Limb (tissue), 2 donors: ENCODE data around the gene PSMA2.

Experiments used
- DNase-seq, 2 donors: peaks; one replicate each; pipeline ENCODE4 v3.0.0-alpha.2; 2016; ENCODE audit errors: extremely low spot score in 2 of 2

The PSMA2 gene

DNA sequence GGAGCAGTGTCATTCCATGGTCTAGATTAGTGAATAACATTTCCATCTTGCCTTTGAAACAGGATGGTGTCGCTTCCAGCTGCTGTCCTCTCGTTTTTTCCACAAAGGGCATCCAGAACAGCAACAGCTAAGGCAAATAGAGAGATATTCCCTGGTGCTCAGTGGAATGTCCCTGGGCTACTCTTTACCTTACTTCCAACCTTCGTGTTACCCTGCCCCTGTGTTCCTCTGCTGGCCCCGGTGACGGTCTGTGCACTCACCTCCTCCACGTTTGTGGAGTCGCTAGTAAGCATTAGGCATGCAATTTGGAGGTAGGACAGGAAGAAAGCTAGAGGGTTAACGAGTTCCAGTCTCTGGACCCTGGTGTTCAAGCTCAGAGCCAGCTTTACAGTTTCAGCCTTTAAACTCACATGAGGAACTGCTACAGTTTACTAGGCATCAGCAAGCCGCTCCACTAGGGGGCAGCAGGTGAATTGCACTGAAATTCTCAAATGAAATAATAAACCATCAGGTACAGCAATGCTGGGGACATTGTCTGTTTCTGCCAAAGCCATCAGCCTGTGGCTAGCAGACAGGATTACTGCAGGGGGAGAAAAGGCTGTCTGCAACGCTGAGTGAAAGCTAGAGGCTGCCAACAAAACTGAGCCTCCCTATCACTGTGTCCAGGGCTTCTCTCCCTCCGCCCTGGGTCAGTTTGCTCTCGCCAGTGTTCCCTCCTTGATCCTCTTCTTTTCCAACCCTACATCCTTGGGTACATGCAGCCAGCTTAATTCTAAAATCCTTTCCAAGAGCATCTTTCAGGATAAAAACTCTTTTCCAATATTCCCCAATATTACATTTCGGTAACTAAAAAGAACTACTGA lies 9.2 kb upstream of the PSMA2 start:
- peak; percentile 75 to 90 for DNase-seq

DNA sequence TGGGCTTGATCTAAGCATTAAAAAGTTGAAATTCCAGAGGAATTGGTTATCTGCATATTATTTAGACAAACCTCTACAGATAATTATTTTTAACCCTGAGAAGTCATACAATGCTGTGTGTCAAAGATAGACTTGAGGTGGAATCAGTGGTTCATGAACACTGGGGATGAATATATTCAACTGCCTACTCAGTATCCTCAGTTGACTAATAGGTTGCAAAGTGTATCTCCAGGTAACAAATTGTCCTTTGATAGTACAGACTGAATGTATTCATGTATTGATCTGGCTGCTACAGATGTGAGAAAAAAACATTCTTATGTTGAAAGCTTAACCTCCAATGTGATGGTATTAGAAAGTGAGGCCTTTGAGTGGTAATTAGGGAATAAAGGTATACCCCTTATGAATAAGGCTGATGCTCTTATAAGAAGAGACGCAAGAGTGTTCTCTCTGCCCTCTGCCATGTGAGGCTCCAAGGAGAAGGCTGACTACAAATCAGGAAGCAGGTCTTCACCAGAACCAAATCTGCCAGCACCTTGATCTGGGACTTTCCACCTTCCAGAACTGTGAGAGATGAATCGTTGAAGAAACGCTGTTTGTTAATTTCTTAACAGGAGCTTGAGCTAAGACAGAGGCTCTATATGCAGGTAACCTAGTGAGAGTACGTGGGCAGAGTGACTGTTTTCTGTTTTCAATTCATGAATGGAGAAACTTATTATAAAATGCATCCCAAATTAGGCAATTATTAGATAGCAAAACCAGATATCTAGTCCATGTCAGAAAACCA lies 7.7 kb upstream of the PSMA2 start:
- no peak for DNase-seq

DNA sequence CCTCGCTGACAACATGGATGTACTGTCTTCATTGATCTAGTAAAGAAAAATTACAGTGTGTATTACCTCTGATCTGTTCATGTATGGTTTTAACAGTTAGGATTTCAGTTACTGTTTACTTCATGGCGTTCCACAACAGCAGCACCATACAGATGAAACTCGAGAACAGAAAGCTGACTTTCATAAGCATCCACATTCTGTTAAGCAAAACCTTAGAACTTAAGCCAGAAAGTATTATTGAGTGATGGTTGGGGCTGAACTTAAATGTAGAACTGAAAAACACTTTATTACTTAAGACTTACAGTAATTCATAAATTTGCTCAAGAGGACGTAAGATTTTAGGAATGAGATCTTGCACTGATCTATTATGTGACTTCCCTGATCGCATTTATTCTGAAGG lies 3.9 kb upstream of the PSMA2 start:
- DNase-seq, result no peak

DNA sequence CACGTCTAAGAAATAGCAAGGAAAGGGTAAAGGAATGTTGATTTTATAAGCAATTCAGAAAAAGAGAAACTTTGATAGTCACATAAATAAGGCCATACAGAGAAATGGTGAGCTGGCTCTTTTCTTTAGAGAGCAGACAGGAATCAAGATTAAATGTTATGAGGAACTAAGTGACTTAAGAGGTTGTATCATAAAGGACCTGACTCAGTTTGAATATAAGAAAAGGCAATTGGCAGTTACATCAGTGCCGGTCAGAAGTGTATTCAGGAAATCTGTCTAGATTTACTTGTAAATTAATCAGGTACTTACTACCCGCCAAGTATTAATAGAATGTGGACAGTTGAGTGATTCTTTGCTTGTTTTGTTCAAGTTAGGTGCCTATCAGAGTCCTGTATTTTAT lies 2.3 kb upstream of the PSMA2 start:
- DNase-seq, result no peak

DNA sequence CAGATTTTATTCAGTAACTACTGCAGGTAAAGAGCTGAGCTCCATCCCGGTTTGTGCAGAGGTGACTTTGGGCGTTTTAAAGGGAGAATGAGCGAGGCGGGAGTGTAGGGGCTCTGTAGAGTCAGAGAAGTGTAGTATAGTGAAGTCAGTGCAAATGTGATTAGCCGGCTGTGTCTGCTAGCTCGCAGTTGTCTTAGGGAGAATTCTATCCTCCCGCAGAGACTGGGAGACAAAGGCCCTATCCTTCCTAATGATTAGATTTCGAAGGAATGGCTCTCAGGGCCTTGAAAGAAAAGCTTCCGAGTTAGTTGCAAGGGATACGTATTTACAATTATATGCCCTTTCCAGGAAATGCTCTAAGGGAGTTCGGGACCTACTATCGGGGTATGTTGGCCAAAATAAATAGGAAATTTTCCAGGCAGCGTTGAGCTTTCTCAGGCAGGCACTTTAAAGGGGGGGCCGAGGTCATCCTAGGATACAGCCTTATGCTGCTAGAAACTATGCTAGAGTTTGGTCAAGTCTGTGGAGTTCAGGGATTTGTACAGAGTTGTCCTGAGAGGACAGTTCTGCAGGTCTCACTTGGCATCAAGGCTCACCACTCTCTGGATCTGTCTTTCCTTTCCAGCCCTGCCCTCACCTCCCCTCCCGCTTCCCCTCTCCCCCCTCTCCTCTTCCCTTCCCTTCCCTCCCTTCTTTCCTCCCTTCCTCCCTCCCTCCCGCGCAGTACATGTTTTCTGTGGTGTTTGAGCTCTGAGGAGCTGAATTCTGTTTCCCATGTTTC lies 1.0 kb upstream of the PSMA2 start:
- peak; percentile 50 to 55 for DNase-seq

DNA sequence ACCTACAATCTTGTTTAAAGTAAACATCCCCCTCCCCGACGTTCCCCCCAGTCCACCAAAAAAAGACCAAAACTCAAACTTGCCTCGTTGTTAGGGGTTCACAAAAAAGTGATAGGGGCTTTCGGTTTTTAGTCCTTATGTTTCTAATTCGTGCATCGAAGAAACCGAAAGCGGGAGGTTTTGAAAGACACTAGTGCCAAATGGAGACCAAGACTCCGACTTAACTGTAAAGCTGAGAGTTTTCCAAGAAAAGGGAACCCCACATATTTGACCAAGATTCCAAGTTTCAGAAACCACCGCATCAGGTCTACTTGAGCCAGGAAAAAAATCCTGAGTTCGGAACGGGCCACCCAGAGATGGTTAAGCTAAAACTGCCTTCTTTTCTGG lies 534 bp downstream of the PSMA2 start:
- no peak for DNase-seq

DNA sequence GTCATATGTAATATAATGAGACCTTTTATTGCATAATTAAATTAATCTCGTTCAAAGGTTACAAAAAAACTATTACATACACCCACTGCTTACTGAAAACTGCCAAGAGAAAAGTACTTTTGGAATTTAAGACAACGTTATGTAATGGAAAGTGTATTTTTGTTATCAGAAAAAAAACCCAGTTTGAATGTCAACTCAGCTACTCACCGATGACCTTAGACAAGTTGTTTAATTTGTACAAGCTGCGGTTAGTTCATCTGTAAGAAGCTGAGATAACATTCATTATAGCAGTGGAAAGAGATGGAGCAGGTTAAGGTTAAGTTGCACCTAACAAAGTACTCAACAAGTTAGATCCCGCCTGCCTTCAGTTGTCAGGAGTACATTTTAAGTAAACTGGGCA lies 1.1 kb downstream of the PSMA2 start:
- no peak for DNase-seq

DNA sequence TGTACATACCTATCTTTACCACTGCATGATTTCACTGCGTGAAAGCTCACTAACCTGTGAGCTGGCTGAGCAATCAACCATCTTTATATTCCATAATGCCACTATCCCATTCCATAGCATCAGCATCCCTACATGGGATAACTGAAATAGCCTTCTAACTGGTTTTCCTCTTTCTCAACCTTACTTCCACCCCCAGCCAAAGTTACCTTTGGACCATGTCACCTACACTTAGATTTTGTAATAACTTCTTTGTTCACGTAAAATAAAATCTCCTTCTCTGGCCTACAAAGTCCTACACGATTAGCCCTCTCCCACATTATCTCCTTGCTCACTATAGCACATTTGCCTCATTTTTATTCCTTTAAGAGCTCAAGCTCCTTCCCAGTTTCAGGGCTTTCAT lies 2.5 kb downstream of the PSMA2 start:
- no peak for DNase-seq

DNA sequence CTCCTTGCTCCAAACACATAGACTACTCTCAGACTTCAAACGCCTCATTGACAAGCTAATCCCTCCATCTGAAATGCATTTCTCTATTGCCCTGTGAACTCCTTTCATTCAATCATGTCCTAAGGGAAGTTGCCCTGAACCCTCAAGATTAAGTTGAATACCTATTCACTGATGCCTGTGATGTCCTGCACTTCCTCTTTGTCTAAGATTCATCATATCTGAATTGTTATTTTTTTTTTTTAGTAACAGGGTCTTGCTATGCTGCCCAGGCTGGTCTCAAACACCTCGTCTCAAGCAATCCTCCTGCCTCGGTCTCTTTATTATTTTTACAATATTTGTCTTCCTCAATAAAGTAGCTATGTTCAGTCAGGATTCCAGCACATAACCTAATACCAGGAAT lies 3.2 kb downstream of the PSMA2 start:
- DNase-seq, result no peak

DNA sequence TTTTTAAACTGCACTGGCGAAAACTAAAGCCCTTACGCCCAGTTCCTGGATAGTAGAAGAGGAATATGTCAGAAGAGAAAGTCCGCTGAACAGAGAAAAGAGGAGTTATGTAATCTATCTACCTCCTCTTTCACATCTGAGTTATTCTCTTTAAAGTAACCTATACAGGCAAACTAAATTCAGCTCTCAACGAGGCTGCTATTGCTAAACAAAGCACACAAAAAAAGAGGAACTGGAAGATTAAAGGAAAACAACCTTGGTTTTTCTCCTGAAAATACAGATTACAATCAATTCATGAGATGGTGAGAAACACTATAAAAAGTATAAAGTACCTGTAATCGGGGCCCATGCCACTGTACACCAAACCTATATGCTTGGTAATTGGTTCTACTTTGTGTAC lies 5.8 kb downstream of the PSMA2 start:
- DNase-seq, result no peak

DNA sequence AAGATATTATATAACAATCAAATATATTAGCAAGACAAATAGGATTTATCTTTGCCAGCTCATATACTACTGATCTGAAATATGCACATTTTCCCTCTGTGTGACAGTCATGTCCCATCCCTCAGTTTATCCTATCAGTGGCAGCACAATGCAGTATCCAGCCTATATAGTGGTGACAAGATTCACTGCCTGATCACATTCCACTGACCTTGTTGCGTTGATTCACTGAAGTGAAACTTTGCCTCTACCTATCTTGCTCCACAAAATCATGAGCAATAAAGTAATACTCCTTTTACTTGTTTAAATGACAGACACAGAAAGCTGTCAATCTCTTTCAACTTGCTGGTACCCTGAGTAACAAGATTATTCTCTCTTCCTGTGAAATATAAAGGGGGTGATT lies 6.3 kb downstream of the PSMA2 start:
- no peak for DNase-seq

DNA sequence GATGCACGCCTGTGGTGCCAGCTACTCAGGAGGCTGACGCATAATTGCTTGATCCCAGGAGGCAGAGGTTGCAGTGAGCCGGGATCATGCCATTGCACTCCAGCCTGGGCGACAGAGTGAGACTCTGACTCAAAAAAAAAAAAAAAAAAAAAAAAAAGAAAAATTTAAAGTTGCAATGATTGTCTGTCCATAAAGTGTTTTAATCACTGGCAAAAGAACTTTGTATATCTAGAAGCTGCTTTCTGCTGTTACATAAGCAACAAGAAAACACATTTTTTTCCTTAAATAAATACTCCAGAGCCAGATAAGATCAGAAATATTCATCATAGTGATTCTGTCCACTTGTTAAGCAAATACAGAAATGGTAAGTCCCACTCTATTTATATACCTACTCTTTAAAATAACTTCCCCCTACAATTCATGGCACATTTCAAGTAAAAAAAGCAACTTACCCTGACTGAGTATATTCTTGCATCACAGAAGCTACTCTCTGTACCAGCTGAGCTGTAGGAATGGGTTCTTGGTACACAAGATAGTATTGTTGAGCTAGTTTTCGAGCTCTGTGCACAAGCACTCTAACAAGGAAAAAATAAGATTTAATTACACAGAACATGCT lies 7.6 kb downstream of the PSMA2 start:
- no peak for DNase-seq

DNA sequence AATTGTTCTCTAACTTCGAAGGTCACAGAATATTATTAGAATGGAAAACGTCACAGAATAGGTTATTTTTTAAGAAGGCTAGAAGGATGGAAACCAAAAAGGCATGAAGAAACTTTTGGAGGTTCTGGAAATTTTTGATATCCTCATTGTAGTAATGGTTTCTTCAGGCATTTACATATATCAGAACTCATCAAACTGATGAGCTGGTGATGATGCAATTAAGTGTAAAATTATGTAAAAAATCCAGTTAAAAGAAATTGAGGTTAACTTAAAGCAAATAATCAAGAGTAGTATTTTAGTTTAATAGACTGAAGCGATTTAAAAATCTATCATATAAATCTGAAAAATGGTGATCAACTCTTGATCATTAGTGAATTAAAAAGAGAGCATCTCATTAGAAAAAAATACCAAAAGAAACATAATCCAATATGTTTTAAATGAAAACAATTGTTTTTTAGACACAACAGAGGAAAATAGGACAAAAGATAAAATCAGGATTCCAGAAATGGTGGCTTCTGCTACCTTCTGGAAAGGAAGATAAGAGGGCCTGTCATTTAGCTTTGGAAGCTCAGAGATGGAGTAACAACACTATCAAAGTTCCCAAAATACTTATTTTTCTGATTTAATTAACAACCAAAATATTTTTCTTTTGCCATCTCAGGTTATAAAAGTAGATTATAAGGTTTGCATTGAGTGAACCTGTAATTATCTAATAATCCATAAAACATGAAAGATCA lies 9.8 kb downstream of the PSMA2 start:
- DNase-seq, result no peak

DNA sequence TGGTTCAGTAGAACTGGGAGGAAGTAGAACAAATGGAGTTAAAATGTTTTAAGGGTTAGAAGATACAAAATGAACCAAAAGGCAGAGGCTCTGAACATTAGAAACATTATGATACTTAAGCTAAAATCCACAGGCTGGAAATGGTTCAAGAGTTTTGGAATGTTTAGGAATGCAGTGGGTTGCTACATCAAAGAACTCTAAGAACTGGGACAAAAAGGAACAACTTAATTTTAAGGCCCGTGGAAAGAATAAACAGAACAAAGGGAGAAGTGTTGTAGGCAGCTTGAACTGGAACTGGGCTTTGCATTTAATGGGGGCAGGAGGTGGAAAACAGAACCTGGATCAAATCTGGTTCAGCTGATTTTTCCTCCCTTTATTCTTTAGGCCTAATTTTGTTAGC lies 16.6 kb downstream of the PSMA2 start:
- DNase-seq, result no peak

DNA sequence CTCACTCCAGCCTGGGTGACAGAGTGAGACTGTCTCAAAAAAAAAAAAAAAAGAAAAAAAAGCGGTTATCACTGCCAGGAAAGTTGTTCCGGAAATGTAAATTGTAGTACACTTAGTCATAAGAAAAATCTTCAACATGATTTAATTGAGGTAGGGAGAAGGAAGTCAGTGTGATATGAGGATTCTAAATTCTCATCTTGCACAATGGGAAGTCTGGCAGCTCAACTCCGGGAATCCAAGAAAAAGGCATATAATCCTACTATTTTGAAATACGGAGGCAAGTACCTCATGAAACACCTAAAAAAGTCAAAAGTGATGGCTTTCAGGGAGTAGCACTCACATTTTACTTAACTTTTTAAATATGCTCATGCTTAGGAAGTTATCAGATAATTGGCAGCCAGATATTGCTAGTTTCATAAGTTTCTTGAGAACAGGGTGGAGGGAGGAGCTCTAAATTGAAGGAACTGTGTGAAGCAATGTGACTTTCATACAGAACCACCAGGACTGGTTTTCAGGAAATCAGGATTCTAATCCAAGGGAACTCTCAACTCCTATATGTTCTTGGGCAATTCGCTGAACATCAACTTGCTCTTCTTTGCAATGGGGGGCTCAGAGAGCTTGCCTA lies 17.4 kb downstream of the PSMA2 start:
- no peak for DNase-seq

DNA sequence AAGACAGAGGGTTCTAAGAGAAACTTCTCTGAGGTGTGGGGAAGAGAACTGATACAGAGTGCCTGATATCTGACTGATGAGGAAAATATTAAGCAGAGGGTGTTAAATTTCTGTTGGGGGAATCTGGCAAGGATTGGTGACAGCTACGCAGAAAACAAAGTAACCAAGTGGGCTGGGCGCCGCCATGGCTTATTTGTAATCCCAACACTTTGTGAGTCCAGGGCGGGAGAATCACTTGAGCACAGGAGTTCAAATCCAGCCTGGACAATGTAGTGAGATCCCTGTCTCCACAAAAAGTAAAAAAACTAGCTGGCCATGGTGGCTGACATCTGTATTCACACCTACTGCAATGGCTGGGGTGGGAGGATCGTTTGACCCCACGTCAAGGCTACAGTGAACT lies 18.0 kb downstream of the PSMA2 start:
- no peak for DNase-seq

DNA sequence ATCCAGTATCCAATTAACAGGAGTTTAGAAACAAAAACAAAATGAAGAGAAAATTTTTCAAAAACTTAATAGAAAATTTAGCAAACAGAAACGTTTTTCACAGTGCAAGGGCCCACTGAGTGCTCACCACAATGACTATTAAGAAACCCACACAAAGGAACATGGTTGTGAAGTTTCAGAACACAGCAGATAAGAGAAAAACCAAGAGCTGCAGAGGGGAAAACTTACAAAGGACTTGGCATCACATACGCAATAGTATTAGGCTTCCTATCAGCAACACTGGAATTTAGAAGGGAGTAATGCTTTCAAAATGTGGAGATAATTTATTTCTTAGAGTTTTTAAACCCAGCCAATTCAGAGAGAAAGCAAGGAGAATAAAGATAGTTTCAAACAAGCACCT lies 18.4 kb downstream of the PSMA2 start:
- no peak for DNase-seq

DNA sequence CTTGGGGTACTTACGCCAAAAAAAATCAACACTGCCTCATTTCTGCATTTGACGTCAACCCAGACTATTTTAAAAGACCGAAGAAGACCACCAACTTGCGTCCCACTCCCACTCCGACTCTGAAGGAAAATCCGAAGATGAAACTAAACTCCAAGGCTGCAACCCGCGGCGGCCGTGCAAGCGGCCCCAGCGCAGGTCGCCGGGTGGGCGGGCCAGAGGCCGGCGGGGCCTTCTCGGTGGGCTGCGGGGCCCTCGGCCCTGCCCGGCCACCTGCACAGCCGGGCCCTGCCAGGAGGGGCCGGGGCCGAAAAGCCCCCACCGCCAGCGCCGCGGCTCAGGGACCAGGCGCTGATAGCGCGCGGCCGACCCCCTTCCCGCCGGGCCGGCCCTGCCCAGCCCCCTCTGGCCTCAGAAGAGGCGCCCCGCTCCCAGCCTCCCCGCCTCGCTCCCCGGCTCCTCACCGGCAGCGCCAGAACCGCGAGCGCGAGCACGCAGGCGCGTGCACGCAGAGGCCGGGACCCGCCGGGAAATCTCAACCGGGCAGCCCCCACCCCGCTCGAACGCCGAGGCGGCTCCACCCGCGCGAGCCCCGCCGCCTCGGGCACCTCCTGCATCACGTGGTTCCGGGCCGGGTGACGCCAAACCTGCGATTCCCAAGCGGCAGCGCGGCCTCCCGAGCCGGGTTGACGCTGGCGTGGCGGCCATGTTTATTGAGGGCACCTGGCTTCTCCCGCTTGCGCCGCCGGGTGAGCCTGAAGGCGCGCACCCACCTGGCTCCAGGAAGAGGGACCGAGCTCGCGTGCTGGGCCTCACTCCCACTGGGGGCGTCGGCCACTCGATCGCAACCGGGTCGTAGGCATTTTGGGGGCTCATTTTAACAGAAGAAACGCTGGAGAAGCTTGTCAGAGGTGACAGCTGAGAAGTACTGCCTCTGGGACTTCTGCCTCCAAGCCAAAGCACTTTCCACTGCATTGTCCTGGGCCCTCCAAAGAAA lies 20.2 kb downstream of the PSMA2 start, which contains the start of gene C7orf25:
Gene C7orf25 (minus strand): TSS at position 617 of the 994 bp plus-strand sequence. CDS start 1,170 bp downstream, outside the sequence.
- peak; percentile 95 to 97 for DNase-seq

DNA sequence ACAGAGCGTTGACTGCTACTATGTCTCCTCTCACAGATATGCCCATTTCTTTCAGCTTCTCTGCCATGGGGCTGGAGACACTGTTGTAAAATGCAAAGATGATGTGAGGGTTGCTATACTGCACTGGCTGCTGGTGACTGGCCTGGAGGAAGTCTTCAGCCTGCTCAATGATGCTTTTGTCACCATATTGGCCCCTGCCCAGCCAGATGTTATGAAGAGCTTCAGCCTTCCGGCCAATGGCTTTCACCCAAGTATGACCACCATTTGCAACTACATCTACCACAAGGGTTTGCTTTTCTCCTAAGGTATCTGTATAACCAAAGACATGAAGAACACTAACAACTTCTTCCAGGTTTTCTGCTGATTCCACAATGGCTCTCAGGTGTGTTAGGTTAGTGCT lies 21.7 kb downstream of the PSMA2 start:
- no peak for DNase-seq
